ENCODE measurements around the gene CAMK4.

Gene CAMK4

DNA sequence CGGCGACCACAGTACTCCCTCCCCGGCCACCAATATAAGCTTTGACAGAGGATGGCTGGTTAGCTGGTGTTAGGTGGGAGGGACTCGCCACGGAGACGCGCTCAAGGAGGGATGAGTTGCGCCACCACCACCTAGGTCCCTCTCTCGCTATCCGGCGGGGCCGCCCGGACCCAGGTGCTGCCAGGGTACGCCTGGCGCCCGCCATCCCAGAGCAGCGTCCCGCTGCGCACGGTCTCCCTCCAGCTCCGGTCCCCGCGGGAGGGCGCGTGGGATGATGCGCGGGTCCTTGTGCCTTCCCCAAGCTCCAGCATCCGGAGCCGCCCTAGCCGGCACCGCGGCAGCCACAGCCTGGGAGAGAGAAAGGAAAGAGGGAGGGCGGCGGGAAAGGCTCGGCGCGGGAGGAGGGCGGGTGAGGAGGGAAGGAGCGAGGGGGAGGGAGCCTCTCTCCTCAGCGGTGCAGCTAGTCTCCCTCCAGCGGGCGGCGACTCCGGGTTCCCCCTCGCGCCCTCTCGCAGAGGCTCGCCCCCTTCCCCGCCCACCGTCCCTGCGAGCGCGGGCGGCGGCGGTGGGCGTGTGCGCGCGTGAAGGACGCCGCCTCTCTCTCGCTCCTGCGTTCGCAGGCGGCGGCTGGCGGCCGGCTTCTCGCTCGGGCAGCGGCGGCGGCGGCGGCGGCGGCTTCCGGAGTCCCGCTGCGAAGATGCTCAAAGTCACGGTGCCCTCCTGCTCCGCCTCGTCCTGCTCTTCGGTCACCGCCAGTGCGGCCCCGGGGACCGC lies at the start of gene CAMK4:
Gene CAMK4 (plus strand): TSS at position 598 of the 774 bp plus-strand sequence. CDS start 100 bp downstream, at position 698.
- DNase-seq = peak; percentile 49 to 61

DNA sequence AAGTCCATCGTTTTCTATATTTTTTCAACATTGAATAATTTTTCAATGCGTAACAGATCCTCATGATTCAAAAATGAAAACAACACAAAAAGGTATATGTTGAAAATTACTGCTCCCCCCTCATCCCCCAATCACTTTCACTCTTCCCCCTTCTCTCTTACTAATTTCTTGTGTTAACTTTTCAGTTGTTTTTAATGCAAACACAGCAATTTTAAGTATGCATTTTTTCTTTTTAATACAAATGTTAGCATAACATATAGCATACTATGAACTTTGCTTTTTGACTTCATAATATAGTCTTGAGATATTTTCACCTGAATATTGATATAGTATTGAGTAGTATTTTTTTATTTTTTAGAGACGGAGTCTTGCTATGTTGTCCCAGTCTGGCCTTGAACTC lies 41.1 kb upstream of the CAMK4 start:
- no peak for DNase-seq

DNA sequence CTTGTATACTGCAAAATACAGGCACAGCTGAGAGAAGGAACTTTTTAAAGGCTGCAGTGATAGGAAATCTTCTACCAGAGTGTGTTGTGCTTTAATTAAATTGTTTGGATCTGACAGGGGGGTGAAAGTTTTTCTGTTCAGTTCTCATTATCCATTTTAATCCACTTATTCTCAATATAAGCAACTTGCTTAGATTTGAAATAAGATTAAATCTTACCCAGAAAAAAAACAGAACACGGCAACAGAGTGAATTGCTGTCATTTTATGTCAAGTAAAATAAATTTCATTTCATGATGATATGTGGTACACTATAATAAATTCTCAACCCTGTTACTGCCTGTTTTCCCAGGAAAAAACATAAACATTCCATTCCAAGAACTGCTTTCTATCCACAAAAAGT lies 37.1 kb upstream of the CAMK4 start:
- DNase-seq = no peak

DNA sequence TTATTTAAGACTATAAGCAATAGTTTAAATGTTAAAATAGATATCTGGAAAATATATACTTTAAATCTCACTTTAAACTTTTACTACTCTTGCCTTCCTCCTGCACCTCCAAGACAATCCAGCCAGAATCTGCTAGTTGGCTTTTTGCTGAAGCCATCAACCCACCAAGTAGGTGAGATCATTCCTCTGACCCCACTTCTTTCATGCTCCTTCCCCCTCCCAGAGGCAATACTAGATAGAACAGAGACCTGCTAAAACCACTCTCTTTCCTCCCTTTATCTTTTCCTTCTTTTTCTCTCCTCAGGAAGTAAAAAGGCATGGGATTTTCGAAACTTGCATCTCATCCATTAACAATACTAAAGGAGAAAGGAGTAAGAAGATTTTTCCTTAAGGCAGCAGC lies 30.1 kb upstream of the CAMK4 start:
- DNase-seq = no peak

DNA sequence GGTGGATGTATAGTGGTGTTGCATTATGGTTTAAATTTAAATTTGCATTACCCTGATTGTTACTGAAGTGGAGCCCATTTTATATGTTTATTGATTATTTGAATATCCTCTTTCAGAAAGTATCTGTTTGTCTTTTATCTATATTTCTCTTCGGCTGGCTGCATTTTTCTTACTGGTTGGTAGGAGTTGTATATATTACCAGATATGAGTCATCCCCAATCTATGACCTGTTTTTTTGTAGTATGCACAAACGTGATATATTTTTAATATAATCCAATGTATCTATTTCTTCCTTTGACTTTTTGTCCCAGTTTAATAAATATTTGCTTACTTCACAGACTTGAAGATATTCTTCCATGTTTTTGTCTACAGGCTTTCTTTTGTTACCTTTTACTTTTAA lies 29.3 kb upstream of the CAMK4 start:
- no peak for DNase-seq

DNA sequence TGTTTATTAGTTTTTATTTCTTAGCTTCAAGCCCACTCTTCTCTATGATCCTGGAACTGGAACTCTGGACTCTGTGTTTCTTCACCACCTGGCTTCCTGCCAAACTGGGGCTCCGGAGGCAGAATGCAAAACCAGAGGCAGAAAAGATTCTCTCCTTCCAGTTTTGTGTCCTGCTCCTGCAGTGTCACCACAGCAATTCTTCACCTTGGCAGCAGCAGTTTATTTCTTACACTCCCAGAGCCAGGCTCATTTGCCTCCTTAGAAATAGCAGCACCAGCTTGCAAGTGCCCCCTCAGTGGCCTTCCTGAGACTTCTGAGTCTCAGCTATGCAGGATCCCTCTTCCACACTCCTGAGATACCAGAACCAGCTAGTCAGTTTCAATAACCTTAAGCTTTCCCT lies 26.7 kb upstream of the CAMK4 start:
- peak; percentile 3 to 14 for DNase-seq

DNA sequence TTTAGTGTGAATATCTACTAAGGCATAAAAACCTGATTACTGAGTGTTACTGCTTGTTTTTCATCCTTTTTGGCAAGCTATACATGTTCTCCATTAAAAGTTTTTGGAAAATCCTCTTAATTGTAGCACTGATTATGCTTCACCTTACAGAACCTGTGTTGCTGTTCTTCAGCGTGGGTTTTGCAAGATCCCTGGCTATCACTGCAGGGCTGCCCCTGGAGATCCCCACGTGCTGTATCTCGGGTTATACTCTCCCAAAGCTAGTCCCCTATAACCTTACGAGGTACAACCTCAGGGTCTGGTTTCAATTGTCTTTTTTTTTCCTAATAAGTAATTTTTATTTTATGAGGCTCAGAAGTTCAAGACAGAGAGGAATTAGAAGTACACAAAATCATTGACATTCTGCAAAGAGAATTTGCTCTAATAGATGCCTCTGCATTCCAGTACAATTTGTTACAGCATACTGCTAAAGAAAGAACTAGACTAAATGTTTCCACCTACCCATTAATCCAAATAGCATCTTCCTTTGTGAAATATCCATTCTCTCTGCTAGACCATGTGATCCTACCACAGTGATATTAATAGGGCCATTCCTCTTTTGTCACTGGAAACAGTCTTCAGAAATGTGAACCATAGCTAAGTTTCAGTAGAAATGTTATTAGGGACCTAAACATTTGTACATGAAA lies 25.8 kb upstream of the CAMK4 start:
- DNase-seq = no peak

DNA sequence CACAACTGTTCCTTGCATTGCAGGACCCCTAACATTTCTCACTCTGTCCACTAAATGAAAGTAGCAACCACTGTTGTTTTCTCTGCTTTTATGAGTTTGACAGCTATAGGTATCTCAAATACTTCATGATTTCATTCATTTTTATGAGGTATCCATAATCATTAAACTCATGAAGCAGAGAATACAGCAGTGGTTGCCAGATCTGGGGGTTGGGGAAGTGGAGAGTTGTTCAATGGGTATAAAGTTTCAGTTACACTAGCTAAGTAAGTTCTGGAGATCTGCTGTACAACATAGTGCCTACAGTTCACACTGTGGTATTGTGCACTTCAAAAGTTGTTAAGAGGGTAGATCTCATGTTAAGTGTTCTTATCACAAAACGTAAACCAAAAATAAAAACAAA lies 23.4 kb upstream of the CAMK4 start:
- no peak for DNase-seq

DNA sequence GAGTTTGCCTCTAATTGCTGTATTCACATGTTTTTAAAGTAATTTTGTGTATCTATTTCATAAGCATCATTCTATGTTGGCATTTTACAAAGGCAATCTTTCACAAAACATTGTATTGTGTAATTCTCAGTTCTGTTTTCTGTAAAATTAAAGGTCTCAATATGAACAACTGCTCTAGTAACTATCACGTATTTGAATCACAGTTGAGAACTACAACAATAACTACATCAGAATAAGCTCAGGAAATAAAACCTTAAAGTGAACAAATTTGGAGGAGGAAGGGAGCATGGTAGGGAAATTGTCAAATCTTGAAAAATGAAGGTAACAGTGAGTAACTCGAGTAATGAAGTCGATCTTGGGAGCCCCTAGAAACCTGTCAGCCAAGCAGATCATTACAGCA lies 22.5 kb upstream of the CAMK4 start:
- no peak for DNase-seq

DNA sequence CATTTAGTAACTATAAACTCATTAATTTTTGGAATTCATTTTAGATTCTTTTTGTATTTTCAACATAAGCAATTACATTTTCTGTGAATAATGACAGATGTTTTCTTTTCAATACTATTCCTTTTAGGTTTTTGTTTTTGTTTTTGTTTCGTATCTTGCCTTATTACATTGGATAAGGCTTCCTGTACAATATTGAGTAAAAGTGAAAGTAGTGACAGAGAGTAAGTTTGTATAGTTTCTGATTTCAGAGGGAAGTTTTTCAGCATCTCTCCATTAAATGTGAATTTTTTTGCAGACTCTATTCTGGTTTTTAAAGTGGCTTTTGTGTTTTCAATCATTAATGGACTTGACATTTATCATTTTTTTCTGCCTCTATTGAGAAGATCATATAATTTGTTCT lies 12.8 kb upstream of the CAMK4 start:
- DNase-seq = no peak

DNA sequence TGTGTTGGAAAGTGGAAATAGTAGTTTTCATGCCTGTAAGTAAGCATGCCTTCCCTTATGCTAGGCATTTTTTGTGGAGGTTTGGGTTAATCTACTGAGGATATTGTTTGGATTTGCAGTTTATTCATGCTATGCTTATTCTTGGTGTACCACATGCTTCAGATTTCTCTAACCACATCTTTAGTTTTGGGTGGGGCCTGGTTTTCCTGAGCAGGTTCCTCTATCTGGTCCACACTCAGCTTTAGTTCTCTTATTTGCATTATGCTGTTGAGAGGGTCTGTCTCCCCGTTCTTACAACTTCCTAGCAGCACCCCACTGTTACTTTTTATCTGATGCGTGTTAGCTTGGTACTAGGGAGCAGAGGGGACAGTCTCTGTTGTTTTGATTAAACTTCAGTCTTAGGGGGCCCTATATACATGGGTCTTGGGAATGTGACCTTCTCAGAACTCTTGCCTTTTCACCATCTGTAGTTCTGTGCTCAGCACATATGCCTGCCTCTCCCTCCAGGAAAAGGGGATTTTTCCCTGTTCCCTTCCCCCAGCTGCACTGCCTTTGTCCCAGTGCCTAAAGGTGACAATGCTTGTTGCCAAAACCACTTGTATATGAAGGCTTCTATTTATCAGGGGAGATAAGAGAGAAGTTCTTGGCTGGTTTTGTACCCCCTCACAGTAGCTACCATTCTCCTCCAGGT lies 10.0 kb upstream of the CAMK4 start:
- DNase-seq = no peak

DNA sequence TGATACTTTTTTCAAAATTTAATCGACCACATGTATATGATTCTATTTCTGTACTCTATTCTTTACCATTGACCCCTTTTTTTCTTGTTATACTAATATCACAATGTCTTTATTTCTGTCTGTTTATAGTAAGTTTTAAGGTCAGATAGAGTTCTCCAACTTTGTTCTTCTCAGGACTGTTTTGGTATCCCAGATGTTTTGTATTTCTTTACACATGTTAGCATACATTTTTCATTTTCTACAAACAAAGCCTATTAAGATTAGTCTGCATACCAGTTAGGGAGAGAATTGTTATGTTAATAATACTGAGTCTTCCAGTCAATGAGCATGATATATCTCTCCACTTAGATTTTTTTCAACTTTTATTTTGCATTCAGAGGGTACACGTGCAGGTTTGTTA lies 8.2 kb upstream of the CAMK4 start:
- no peak for DNase-seq

DNA sequence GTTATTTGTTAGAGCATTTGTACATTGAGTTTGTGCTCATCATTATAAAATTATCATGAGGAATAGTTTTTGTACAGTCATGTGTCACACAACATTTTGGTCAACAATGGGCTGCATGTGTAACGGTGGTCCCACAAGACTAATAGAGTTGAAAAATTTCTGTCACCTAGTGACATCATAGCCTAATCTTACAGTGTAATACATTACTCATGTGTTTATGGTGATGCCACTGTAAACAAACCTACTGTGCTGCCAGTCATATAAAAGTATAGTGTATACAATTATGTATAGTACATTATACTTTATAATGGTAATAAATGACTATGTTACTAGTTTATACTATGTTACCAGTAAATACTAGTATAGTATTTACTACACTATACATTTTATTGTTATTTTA lies 3.0 kb upstream of the CAMK4 start:
- no peak for DNase-seq

DNA sequence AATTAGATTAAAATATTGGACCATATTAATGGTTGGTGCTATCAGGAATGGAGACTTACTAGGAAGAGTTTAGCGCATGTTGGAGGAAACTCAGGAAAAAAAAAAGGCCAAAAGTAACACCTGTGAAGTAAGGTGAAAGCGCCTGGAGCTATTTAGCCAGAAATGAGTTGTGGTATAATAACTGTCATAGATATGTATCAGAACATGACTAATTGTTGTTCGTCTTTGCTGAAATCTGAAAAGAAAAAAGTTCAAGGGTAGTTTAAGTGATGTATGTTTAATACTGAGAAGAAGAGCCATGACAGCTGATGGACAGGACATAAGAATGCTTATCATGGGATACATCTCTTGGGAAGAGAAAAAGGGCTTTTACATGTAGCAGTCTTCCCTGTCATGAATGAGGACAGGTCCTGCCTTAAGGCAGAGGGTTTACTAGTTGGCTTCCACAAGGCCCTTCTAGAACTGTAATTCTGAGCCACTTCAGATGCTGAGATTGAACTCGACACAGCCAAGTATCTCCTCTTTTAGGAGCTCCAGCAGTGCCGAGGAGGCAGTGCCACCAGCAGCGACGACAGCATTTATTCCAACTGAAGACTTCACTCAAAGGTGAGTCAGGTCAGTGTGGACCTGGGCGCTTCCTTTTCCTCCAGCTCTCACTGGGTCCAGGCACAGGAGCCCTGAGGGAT lies 940 bp upstream of the CAMK4 start:
- DNase-seq = no peak

DNA sequence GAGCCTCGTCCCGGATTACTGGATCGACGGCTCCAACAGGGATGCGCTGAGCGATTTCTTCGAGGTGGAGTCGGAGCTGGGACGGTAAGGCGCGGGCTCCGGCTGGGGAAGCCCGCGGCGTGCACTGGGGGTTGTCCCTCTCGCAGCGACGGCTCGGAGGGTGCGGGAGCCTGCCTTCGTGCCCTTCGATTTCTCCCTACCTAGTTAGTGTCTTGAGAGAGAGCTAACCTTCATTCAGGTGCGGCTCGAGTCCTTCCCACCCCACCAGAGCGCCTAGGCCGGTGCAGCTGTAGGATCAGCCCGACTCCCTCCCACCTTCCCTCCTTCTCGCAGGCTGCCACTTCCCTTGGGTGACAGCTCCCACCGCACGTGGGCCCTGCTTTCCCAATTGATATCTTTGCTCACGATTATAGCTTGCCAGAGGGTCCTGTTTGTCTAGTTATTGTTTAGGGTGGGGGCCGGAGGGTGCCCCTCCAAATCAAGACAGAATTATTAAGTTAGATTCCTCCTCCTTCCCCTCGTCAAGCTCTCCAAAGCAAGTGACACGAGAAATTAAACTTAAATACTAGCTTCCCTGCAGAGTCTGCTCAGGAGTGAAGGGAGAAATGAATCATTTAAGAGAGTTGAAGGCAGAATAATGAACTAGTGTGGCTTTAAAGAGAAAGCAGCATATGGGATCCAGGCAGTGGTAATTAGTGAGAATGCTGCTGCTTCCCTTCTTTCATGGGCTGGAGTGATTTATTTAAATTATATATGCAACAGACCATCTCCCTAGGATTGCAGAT lies 569 bp downstream of the CAMK4 start:
- DNase-seq = peak in 1 of 2 experiments; percentile 25

DNA sequence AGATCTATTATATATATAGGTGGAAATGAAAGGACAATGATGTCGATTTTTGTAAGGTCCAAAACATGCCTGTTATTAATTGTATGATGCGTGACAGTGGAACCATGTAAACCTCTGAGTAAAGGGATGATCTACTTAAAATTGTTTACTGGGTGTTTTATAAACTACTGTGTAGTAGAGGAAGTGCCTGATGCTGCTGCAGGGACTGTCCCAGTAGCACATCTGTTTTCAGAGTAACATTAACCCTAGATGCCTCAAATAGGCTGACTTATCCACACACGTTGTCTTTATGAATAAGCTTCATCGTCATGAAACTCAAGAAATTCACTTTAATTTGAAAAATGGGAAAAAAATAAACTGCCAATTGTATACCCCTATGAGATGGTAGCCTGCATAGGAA lies 1.7 kb downstream of the CAMK4 start:
- no peak for DNase-seq

DNA sequence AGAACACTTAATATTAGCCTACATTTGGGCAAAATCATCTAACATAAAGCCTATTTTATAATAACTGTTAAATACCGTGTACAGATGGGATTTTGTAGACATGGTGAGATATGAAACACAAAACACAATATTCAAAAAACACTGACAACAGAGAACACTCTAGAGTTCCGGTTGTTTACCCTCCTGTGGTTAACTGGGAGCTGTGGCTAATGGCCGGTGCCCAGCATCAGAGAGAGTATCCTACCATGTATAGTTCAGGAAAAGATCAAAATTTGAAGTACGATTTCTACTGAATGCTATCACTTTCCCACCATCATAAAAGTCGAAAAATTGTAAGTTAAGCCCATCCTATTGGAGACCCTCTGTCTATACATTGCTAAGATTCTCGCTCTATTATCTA lies 2.4 kb downstream of the CAMK4 start:
- no peak for DNase-seq

DNA sequence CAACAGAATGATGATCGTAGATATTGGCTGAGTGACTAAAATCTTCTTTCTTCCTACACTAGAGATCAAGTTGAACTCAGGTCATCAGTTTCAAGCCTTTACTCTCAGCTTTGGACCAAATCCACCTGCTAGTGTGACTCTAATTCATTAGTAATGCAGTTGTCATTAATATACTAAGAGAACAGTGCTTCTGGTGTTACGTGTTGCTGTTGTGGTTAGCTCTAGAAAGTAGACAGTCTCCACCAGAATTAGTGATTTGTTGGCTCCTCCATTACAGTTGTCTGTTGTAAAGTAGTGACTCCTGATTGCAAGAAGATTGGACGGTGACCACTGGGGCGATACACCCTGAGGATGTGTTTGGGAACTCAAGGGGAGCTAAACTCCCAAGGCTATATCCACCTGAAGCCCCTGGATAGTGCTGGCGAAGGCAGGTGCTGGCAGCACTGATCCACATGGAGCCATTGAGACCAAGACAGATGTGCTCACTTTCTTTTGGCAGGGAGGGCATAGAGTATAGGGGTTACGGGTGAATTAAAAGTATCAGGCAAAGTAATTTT lies 3.1 kb downstream of the CAMK4 start:
- DNase-seq = no peak

DNA sequence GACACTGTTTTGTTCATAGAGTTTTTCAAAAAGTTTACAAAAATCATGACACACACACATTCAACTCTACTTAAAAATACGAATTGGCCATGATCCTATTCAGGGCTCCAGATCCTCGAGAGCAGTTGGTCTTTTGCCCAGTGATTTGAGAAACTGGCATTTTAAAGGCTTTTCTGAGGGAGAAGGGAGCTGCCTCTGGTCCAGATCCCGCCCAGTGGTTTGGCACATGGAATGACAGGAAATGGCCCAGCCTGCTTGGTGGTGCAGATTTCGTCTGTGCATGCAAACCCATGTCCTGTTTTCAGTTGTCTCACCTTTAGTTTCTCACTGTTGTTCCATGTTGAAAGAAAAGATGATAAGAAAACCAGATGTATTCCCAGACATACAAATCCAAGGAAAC lies 3.6 kb downstream of the CAMK4 start:
- DNase-seq = no peak

DNA sequence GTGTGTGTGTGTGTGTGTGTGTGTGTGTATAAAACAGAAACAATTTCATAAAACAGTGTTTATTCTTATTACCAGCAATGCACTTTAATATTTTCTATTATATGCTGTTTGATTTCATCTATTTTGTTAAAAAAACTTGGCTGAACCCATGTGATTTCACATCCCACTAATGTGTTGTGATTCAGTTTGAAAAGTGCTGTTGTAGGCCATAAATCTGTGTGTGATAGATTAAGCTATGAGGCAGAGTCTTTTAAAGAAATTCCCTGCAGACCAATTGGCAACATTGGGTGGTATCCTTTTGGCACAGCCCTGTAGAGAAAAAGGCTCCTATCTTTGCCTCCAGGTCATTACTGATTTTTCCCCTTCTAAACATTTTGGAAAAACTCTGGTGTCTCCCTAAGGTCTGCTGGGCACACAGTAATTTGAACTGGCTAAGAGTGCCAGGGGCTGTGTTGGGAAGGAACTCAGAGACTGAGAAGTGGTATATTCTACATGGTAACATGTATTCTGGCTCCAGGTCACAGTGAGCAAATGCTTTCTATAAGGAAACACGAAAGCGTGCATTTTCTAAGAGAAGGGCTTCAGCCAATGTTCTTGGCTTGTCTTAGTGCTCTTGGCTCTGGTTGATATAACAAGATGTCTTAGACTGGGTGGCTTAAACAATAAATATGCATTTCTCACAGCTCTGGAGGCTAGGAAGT lies 4.5 kb downstream of the CAMK4 start:
- DNase-seq = no peak

DNA sequence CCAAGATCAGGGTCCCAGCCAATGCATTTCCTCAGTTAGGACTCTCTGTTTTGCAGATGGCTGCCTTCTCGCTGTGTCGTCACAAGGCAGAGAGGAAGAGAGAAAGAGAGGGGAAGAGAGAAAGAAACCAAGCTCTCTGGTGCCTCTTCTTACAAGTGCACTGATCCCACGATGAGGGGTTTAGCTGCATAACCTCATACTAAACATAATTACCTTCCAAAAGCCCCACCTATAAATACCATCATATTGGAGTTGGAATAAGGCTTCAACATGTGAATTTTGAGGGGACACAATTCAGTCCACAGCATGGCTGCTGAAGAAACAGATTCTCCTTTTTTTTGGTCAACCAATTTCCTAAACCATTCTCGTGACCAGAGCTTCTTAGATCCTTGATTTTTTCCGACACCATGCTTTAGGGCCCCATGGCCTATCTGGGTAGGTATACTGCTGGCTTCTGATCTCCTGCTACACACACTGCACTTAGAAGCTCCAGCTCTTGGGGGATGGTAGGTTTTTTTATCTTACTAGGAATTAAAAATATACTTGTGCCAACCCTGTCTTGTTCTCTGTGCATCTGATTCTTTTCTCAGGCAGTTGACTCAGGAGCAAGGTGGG lies 5.1 kb downstream of the CAMK4 start:
- DNase-seq = no peak
